HS-27A (cell line): Measurements from ENCODE around the gene CDH12.
"Not testable (repeated sequence)": the region's sequence is repeated elsewhere in the genome, so short reads cannot be mapped to it uniquely, and the experiment has no call there.

Experiments
- DNase-seq: peaks from one replicate; pipeline ENCODE4 v3.0.0-alpha.2; 2012; ENCODE audit warnings: low read depth, missing footprints

The CDH12 gene

DNA sequence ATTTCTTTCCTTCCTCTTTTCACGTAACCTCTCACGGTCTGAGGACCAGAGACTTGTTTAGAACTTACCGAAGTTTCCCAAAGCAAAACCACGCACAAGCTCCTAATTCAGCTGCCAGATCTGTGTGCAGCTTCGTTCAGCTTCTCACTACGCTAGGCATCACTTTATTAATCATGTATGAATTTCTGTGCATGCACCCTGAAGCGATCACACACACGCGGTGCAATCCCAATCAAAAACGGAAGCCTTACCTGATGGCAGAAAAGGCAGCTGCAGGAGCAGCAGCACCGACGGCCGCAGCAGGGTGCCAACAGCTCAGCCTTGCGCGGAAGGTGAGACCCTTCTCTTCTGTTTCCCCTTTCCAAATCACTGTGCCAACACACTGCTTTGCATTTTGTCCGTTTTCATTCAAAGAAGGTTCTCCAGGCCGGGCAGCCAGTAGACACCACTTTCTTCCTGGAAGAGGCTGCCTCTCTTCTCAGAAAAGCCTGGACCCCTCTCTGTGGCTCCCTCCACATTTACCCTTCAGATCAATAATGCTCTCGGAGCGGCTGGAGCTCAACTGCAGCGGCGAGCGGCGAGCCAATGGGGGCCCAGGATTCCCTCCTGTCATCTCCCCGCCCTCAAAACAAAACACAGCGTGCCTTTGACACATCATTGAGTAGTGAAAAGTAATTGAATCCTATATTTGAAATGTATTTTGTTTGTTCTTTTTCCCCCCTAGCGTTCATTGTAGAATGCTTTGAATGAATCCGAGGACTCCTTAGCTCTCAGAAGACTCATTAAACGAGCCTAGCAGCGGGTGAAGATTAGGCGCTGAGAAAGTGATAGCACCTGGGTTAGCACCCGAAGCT, at the start of gene CDH12:
CDH12 (minus strand) TSS at position 538 of the 854 bp plus-strand sequence.
- DNase-seq, result no peak

DNA sequence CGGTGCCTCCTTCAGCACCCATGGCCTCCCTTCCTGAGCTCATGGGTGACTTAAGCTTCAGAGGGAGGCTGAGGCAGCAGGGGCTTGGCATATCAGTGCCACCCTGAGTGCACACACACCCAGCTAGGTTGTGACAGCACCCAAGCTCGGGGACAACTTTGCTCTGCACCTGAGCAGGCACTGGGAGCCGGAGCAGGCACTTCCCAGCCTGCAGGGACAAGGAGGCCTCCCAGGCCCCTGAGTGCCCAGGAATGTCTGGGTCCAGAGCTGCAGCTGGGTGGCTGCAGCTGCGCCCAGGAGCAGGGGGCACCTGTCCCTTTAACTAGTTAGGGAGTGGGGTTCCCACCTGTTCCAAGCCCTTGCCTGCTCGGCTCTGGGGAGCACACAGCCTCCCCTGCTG, 48.7 kb upstream of the CDH12 start:
- no peak for DNase-seq

DNA sequence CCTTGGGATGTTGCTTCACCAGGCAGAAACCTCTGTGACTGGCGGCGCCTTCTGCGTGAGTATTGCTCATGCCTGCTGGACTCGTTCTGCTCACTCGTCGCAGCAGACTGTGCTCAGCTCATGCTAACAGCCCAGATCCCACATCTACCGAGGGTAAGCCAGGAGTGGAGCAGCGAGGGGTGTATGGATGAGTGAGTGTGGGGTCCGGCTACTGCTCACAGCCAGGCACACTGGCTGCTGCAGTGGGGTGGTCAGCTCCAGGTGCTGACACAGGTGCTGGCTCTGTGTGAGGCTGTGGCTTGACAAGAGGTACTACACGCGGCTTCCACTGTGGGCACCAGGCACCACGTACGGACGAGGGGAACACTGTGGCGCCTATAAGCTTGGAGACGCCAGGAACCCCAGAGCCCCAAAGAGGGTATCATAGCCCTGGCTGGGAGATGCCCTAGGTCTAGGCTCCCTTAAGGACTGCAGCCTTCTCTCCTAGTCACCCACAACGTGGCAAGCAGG, 47.7 kb upstream of the CDH12 start:
- DNase-seq, result no peak

- DNase-seq, result no peak
Measured at GRCh38 chr5:22899341-22899740, 46.2 kb upstream of the CDH12 start.

DNA sequence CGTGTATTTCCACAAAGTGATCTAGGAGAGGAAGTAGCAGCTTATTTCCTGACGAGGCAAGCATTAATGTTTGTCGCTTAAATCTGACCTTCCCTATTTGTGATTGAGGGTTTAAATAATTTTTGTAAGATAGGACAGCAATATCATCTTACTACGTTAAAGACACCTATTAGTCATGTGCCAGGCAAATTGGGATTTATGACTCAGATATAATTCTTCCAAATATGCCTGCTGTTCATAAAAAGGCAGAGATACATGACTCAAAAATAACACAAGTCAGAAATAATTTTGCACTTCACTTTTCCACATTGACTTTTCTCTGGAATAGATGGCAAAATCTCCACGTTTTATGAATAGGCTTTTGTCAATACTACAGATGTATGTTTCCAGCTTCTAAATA, 43.0 kb upstream of the CDH12 start:
- no peak for DNase-seq

- no peak for DNase-seq
Measured at GRCh38 chr5:22892441-22892840, 39.3 kb upstream of the CDH12 start.

- DNase-seq, result no peak
Measured at GRCh38 chr5:22889720-22890119, 36.6 kb upstream of the CDH12 start.

DNA sequence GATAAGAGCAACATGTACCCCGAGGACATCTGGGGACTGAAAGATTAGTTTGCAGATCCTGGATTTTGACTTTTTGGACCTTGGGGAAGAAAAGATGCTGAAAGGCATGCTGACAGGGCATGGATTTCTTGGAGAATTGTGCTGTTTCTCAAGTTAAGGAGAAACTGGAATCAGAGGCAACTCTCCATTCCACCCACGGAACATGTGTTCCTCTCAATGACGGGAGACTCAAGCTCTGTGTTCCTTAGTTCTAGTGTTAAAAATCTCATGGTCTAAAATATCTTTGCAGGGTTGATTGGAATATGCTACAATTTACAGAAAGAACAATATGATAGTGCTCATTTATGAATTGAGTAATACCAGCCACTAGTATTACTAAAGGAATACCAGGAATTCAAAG, 34.4 kb upstream of the CDH12 start:
- no peak for DNase-seq

GRCh38 chr5:22858911-22859310, 5.8 kb upstream of the CDH12 start:
- DNase-seq, result not testable (repeated sequence)

- DNase-seq, result no peak
Measured at GRCh38 chr5:22855824-22856223, 2.7 kb upstream of the CDH12 start.

DNA sequence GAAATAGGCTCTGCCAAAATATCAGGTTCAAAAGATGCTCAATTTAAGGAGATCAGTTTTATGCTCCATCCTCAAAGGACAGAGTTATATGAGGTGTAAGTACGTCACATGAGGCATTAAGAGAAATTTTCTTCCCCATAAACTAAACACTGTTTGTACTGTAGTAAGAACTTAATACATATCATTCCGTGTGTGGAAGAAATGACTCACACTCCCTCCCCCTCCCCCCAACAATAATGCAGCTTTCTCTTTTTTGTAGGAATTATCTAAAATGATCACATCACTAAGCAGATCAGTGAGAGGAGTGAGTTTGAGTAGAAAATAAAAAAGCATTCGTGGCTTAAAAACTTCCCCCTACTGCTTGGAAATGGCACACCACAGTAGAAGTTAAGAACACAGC, 2.2 kb downstream of the CDH12 start:
- DNase-seq, result no peak

GRCh38 chr5:22846693-22847092, 6.5 kb downstream of the CDH12 start:
- no peak for DNase-seq

DNA sequence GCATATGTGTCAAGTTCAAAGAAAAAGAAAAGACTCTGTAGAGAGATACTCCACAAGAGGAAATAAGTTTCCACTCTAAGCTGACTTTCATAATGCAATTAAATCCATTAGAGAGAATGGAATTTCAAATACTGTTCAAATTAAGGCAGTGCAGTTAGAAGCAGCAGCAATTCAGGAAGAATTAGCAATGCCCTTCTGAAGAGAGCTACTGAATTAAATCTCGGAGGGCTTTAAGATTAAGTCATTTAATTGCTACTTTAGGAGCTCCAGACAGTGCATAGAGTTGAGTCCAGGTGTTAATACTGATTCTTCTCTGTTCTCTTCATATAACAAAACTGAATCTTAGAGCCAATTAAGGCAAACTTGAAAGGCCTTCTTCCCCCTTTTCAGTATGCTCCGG, 8.5 kb downstream of the CDH12 start:
- no peak for DNase-seq

DNA sequence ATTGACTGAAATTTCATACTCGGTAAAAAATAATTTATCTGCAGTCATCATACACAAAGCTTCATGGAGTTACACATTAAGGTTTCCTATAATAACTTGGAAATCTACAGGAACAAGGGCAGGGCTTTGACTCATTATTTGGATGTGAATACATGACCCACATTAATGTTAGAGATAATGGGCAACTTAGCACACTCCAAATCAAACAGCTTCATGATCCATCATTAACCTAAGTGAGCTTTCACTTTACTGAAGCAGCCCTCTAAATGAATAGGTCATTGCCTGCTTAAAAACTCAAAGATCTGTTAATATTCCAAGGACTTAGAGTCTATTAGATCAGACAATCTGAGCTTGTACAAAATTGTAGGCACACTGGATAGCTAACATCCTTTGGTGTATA, 9.0 kb downstream of the CDH12 start:
- DNase-seq, result no peak

- no peak for DNase-seq
Measured at GRCh38 chr5:22842574-22842973, 10.6 kb downstream of the CDH12 start.

GRCh38 chr5:22837803-22838202, 15.3 kb downstream of the CDH12 start:
- no peak for DNase-seq

DNA sequence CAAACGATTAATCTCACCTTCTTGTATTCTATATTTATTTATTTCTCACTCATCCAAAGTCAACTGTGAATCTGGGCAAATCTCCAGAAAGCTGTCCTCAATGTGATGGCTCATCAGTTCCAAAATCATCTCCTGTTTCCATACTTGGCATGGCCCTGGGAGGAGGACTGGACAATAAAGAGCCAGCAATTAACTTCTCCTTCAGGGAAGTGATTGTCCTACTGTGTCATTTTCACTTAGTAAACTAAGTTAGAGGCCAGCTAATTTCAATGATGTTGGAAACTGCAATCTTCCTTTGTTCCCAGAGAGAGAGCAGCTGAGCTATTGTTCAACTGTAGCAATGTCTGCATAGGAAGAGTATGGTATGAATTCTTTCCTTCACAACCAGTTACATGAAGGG, 17.5 kb downstream of the CDH12 start:
- no peak for DNase-seq

DNA sequence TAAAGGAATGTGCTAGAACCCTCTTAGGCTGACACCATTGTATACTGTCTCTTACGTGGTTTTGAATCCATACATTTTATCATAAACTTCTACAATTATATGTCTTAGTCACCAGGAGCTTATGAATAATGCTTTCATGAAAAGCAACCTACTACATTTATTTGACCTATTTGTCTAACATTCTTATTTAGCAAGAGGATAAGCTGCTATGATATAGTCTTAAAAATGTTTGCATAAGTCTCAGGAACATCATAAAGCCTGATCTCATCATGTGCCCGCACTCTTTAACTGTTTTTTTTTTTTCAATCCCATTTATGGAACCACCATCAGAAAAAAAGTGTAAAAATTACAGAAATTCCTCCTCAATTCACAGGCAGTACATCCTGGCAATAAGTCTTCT, 59.7 kb downstream of the CDH12 start:
- no peak for DNase-seq

GRCh38 chr5:22787807-22788206, 65.3 kb downstream of the CDH12 start:
- no peak for DNase-seq

DNA sequence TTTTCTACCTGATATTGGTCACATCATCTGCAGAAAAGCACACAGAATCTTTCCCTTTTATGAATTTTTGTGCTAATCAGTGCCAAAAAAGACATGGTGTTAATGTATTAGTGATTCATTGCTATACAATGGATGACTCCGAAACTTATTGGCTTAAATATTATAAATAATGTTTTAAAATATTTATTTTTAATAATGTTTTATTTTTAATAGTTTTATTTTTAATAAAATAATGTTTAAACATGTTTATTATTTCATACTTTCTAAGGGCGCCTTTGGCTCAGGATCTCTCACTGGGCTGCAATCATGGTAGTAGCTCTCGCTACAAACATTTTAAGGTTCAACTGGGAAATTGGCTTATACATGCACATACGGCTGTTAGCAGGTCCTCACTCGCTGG, 65.7 kb downstream of the CDH12 start:
- no peak for DNase-seq

GRCh38 chr5:22780756-22781155, 72.4 kb downstream of the CDH12 start:
- no peak for DNase-seq

DNA sequence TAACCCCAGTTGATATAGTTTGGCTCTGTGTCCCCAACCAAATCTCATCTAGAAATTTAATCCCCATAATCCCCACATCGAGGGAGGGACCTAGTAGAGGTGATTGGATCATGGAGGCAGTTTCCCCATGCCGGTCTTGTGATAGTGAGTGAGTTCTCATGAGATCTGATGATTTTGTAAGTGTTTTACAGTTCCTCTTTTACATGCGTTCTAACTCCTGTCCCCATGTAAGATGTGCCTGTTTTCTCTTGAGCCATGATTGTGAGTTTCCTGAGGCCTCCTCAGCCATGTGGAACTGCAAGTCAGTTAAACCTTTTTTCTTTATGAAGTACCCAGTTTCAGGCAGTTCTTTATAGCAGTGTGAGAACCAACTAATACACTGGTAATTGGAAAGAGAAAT, 73.6 kb downstream of the CDH12 start:
- no peak for DNase-seq

GRCh38 chr5:22776285-22776684, 76.9 kb downstream of the CDH12 start:
- no peak for DNase-seq

DNA sequence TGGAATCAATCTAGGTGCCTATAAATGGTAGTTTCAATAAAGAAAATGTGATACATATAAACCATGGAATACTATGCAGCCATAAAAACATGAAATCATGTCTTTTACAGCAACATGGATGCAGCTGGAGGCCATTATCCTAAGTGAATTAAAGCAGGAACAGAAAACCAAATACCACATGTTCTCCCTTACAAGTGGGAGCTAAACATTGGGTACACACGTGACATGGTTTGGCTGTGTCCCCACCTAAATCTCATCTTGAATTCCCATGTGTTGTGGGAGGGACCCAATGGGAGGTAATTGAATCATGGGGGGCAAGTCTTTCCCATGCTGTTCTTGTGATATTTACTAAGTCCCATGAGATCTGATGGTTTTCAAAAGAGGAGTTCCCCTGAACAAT, 78.9 kb downstream of the CDH12 start:
- not testable (repeated sequence) for DNase-seq
